GM19468 (cell line): Measurements from ENCODE around the gene EIF4ENIF1.
A peak's percentile ranks its signal among the peaks of the same experiment; 100 is the strongest.
"Not testable (repeated sequence)": the region's sequence is repeated elsewhere in the genome, so short reads cannot be mapped to it uniquely, and the experiment has no call there.

ENCODE experiments used
- ATAC-seq: cut with Tn5 transposase; IDR thresholded peaks from one replicate; pipeline ENCODE4 v1.9.1; 2021; ENCODE audit warnings: mild to moderate bottlenecking, moderate library complexity, moderate number of reproducible peaks; ENCODE audit not compliant: unreplicated experiment; ENCODE audit errors: extremely low read depth

Gene EIF4ENIF1

GRCh38 chr22:31496007-31496734 lies 6.5 kb upstream of the EIF4ENIF1 start, which contains the start of gene SFI1:
Gene SFI1 (plus strand): TSS chr22:31496536. CDS start chr22:31508285, 11,749 bp downstream.
- peak; percentile 63 for ATAC-seq

GRCh38 chr22:31495343-31495742 lies 5.7 kb upstream of the EIF4ENIF1 start:
- no peak for ATAC-seq

- not testable (repeated sequence) for ATAC-seq
Measured at GRCh38 chr22:31493355-31493754, 3.7 kb upstream of the EIF4ENIF1 start.

GRCh38 chr22:31492151-31492550 lies 2.5 kb upstream of the EIF4ENIF1 start:
- ATAC-seq: no peak

- ATAC-seq: no peak
Measured at GRCh38 chr22:31491218-31491962, 1.7 kb upstream of the EIF4ENIF1 start.

GRCh38 chr22:31490496-31490925 lies 869 bp upstream of the EIF4ENIF1 start:
- no peak for ATAC-seq

GRCh38 chr22:31488988-31489617 lies 539 bp downstream of the EIF4ENIF1 start:
- ATAC-seq: no peak

- no peak for ATAC-seq
Measured at GRCh38 chr22:31488346-31488883, 1.2 kb downstream of the EIF4ENIF1 start.

- no peak for ATAC-seq
Measured at GRCh38 chr22:31486951-31487350, 2.7 kb downstream of the EIF4ENIF1 start.

- not testable (repeated sequence) for ATAC-seq
Measured at GRCh38 chr22:31486369-31486768, 3.3 kb downstream of the EIF4ENIF1 start.

- ATAC-seq: not testable (repeated sequence)
Measured at GRCh38 chr22:31482470-31482869, 7.2 kb downstream of the EIF4ENIF1 start.

- no peak for ATAC-seq
Measured at GRCh38 chr22:31481129-31481528, 8.5 kb downstream of the EIF4ENIF1 start.

- ATAC-seq: no peak
Measured at GRCh38 chr22:31477329-31477728, 12.3 kb downstream of the EIF4ENIF1 start.

- no peak for ATAC-seq
Measured at GRCh38 chr22:31475800-31476199, 13.8 kb downstream of the EIF4ENIF1 start.

GRCh38 chr22:31474743-31475142 lies 14.9 kb downstream of the EIF4ENIF1 start:
- no peak for ATAC-seq

GRCh38 chr22:31465307-31465706 lies 24.3 kb downstream of the EIF4ENIF1 start:
- no peak for ATAC-seq

GRCh38 chr22:31461699-31462098 lies 27.9 kb downstream of the EIF4ENIF1 start:
- ATAC-seq: no peak

GRCh38 chr22:31451709-31452571 lies 37.7 kb downstream of the EIF4ENIF1 start:
- ATAC-seq: no peak

- no peak for ATAC-seq
Measured at GRCh38 chr22:31449506-31449905, 40.1 kb downstream of the EIF4ENIF1 start.

- ATAC-seq: no peak
Measured at GRCh38 chr22:31448382-31448781, 41.3 kb downstream of the EIF4ENIF1 start.
